Skin epidermis (tissue), 12 donors: Measurements from ENCODE around the gene TAC4.

Source experiments
- H3K27ac ChIP-seq, 21 experiments: fragments of 200-600 bp; sonication (generic) in 11 of 21; one replicate each; pipeline ENCODE4 v1.5.0; 2020; ENCODE audit warnings: mild to moderate bottlenecking in 3 of 21, inconsistent platforms in 2 of 21, moderate library complexity in 2 of 21
- H3K4me3 ChIP-seq, 7 experiments: fragments of 200-600 bp; sonication (generic) in 2 of 7; one replicate each; pipeline ENCODE4 v1.5.0; 2020; ENCODE audit warnings: inconsistent platforms in 2 of 7, mild to moderate bottlenecking in 2 of 7, moderate library complexity in 1 of 7

TAC4 gene, protein sequence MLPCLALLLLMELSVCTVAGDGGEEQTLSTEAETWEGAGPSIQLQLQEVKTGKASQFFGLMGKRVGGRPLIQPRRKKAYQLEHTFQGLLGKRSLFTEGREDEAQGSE

GRCh38 chr17:49848019-49848473, at the start of gene TAC4:
TSS of gene TAC4 (minus strand) at chr17:49848069. CDS start at chr17:49848017, 52 bp downstream.
- H3K4me3 ChIP-seq = no peak within 1 kb of the TSS

GRCh38 chr17:49896860-49897259, 49.0 kb upstream of the TAC4 start:
- H3K27ac ChIP-seq = peak overlapping the region in 1 of 21 experiments; percentile 29
- H3K4me3 ChIP-seq = no peak overlapping the region

More at GRCh38 chr17:49848019-49848473, at the start of gene TAC4:
- no peak within 1 kb of the TSS for H3K27ac ChIP-seq

GRCh38 chr17:49896222-49896621, 48.4 kb upstream of the TAC4 start:
- H3K27ac ChIP-seq = peak overlapping the region in 3 of 21 experiments; percentile 2 to 52 (median 29)
- no peak overlapping the region for H3K4me3 ChIP-seq

DNA sequence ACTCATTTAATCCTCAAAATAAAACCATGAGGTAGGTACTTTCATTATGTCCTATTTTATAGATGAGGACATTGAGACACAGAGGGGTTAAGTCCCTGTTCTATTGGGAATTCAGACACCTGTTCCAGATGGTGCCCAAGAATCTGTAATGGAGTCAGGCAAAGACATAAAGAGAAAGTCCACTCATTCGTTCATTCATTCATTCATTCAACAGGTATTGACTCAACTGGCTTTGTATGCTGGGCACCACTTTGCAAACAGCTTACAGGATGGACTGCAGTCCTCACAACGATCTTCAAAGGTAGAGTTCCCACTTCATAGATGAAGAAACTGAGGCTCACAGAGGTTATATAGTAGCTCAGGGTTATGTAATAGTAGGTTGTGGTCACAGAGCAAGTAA, 47.9 kb upstream of the TAC4 start:
- peak overlapping the region in 7 of 21 experiments; percentile 2 to 85 (median 71) for H3K27ac ChIP-seq
- no peak overlapping the region for H3K4me3 ChIP-seq

- H3K27ac ChIP-seq = peak overlapping the region in 17 of 21 experiments; percentile 25 to 85 (median 61)
- H3K4me3 ChIP-seq = no peak overlapping the region
Measured at GRCh38 chr17:49894761-49895160, 46.9 kb upstream of the TAC4 start.

GRCh38 chr17:49891694-49892389, 44.0 kb upstream of the TAC4 start:
- Histone ChIP-seq H3K4me3 (no peak overlapping the region), H3K27ac (peak overlapping the region in 1 of 21 experiments; percentile 73)

DNA sequence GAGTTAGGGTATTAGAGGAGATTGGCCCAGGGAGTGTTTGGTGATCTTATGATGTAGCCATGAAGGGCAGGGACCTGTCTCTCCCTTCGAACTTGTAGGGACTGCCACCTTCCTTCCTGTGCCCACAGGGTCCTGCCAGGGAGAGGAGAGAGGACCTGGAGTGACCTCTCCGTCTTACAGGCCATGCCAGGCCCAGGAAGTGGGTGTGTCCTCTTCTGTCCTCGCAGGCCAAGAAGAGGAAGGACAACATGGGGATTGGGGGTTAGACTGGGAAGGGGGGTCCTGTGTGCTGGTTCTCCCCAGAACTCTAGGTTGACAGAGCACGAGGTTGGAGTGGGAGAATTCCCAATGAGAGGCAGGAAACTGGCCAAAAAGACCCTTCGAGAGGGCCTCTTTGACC, 43.4 kb upstream of the TAC4 start:
- Histone ChIP-seq H3K27ac (peak overlapping the region in 2 of 21 experiments; percentile 28 to 73), H3K4me3 (no peak overlapping the region)

GRCh38 chr17:49890852-49891251, 43.0 kb upstream of the TAC4 start:
- Histone ChIP-seq H3K27ac (peak overlapping the region in 10 of 21 experiments; percentile 13 to 83 (median 58)), H3K4me3 (no peak overlapping the region)

DNA sequence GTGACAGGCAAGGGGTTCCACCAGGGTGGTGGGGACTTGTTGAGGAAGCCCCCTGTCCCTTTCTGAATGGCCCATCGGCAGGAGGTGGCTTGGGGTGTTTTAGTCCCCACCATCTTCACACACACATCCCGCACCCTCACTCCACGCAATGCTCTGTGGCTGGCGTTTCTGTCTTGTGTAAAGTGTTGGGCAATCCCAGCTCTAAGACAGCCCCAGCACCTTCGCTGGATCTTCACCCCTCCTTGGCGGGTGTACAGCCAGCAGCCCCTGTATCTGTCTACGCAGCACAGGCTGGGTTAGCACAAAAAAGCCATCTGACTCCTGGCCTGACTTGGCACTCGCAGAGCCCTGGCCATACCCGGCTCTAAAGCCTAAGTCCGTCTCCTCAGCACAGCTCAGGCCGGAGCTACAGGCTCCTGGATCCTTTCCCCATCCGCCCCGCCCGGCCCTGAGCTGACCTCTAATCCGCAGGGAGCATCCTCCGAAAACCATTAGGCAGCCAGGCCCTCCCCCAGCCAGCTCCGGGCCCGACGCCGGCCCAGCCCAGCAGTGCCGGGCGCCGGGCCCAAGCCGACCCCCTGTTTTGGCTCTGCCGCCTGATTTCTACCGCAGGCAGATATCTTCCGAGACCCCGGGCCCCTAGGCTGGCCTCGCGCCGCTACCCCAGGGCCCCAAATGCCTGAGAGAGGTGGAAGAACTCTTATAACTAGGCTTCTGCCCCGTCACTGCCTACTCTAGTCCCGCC, 42.4 kb upstream of the TAC4 start:
- no peak overlapping the region for H3K4me3 ChIP-seq
- H3K27ac ChIP-seq = peak overlapping the region in 16 of 21 experiments; percentile 9 to 83 (median 56)

DNA sequence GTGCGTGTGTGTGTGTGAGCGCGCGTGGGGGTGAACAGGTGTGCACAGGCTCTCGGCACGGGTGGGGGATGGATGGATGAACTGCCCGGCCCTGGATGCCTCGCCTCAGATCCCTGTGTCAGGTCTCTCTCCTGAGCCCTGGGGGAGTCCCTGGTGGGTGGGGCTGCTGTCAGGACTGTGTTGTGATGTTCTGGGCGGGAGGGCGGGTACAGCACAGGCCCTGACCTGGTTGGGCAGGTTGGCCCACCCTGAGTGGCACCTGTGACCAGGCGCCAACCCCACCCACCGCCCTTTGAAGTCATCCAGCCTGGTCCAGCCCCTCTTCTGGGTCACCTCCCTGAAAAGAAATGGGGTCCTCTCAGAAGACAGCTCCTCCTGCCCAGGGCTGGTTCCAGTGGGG, 41.6 kb upstream of the TAC4 start:
- Histone ChIP-seq H3K4me3 (no peak overlapping the region), H3K27ac (peak overlapping the region in 16 of 21 experiments; percentile 9 to 83 (median 56))

DNA sequence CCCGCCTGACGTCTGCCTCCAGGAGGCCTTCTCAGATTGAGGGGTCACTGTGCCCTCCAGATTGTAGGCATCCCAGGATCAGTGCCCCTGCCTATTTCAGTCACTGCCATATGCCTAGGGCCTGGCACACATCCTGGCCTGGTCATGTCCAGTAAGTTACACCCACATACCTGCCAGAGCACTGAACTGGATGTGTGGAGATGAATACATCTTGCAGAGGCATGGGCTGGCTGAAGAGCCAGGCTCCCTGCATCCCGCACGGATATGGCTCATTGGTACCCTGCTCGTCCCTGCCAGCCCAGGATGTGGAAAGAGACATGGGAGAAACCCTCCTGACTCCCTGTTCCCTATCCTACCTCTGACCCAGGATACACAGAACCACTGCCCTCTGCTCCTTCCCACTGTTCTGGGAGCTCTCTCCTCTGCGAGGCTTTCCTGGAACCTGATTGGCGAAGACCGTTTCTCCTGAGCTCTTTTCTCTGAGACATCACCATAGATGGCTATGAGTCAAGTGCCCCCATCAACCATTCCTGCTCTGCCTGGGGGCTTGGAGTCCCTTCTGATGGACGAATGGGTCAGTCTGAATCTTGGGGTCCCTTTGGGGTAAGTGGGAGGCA, 40.0 kb upstream of the TAC4 start:
- H3K4me3 ChIP-seq = no peak overlapping the region
- peak overlapping the region in 11 of 21 experiments; percentile 16 to 76 (median 46) for H3K27ac ChIP-seq

GRCh38 chr17:49887086-49887743, 39.3 kb upstream of the TAC4 start:
- Histone ChIP-seq H3K27ac (peak overlapping the region in 11 of 21 experiments; percentile 16 to 76 (median 46)), H3K4me3 (no peak overlapping the region)

- peak overlapping the region in 1 of 21 experiments; percentile 76 for H3K27ac ChIP-seq
Measured at GRCh38 chr17:49886036-49886435, 38.2 kb upstream of the TAC4 start.

DNA sequence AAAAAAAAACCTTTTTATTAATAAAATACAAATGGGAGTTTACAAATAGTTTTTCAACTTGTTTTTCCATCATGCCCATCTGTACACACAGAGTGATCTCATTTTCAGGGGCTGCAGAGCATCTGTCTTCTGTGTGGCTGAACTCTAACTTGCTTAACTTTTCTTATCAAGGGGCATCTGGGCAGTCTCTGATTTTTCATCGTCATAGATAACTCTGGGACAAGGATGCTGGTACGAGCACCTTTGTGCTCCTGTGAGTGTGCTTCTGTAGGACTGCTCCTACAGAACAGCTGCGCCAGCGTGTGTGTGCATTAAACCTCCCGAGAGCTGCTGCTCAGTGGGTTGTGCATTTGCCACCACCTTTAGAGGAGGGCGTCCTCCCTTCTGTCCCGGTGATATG, 34.6 kb upstream of the TAC4 start:
- no peak overlapping the region for H3K27ac ChIP-seq
- no peak overlapping the region for H3K4me3 ChIP-seq

More at GRCh38 chr17:49886036-49886435, 38.2 kb upstream of the TAC4 start:
- no peak overlapping the region for H3K4me3 ChIP-seq

DNA sequence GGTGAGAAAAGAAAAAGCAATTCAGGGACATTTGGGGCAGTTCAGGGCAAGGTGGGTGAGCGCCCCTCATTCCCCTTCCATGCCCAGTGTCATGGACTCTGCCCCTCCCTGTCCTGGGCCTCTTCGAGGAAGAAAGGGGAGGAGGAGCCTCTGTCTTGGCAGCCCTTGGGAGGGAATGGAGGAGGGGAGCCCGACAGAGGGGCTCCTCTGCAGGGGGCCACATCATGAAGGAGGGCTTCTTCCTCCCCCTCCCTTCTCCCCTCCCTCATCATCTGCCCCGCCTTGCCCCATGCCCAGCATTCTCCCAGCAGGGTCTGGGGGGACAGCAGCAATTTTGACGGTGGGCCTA, 33.2 kb upstream of the TAC4 start:
- H3K27ac ChIP-seq = no peak overlapping the region
- no peak overlapping the region for H3K4me3 ChIP-seq

DNA sequence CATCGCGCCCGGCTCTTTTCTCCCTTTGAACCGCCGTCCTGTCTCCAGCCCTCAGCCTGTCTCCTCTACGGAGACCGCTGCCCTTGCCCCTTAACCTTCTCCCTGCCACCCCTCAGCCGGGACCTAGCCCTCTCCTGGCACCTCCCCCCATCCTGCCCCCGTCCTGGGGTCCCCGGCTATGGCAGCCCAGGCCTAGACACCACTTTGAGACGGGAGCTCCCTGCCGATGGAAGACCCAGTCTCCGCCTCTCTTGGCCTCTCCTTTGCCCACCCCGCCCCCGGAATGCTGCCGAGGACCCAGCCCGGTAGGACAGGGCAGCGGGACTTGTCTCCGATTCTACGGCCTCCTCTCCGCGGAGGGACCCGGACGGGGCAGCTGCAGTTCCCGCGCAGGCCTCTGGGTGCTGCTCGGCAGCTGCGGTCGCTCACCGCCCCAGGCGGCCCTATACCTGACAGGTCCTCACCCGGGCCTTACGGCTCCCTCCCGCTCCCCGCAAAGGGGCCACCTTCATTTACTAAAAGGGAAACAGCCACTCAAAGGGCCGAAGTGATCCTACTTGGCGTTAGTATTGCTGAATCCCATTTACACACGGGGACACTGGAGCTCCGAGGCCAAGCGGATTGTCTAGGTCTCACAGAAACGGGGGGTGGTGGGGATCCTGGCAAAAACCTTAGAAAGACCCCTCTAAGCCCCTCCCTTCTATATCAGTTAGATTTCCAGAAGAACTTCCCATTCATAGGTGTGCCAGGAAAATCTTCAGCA, 32.6 kb upstream of the TAC4 start:
- no peak overlapping the region for H3K4me3 ChIP-seq
- H3K27ac ChIP-seq = no peak overlapping the region

- H3K4me3 ChIP-seq = no peak overlapping the region
- H3K27ac ChIP-seq = no peak overlapping the region
Measured at GRCh38 chr17:49878931-49879904, 31.3 kb upstream of the TAC4 start.

DNA sequence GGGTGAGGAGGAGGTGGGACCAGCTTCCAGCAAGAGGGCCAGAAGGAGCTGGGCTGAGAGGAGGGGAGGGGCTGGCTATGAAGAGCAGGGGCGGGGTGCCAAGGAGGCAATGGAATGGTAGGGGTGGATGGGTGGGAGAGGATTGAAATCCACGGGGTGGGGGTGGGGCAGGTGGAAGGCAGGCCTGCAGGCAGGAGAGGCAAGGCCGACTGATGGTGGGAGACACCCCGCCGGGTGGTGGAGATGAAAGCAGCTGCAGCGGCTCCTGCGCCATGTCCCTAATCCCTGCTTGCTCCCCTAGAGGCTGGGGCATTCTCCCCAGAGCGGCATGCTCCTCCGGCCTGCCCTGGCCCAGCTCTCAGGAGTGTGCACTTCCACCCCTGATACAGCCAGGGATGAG, 27.8 kb upstream of the TAC4 start:
- H3K4me3 ChIP-seq = no peak overlapping the region

More for the DNA sequence above, 27.8 kb upstream of the TAC4 start:
- no peak overlapping the region for H3K27ac ChIP-seq
